ENCODE data around the gene FAM20B.
A peak's percentile ranks its signal among the peaks of the same experiment; 100 is the strongest.
"Not testable (repeated sequence)": the region's sequence is repeated elsewhere in the genome, so short reads cannot be mapped to it uniquely, and the experiment has no call there.

Gene FAM20B

GRCh38 chr1:179025975-179026812 is 500 bp downstream of the FAM20B start:
- DNase-seq = peak; percentile 76

GRCh38 chr1:179026813-179027669 is 1.3 kb downstream of the FAM20B start:
- no peak for DNase-seq

- no peak for DNase-seq
These were observed 3.6 kb downstream of the FAM20B start for GRCh38 chr1:179029321-179029759.

GRCh38 chr1:179030130-179030529 is 4.4 kb downstream of the FAM20B start:
- DNase-seq = no peak

- no peak for DNase-seq
These were observed 5.0 kb downstream of the FAM20B start for GRCh38 chr1:179030683-179031082.

- no peak for DNase-seq
These were observed 5.6 kb downstream of the FAM20B start for GRCh38 chr1:179031284-179031683.

- DNase-seq = no peak
These were observed 6.3 kb downstream of the FAM20B start for GRCh38 chr1:179031855-179032513.

GRCh38 chr1:179034720-179035119 is 9.0 kb downstream of the FAM20B start:
- no peak for DNase-seq

GRCh38 chr1:179036844-179037465 is 11.3 kb downstream of the FAM20B start:
- no peak for DNase-seq

- no peak for DNase-seq
These were observed 13.0 kb downstream of the FAM20B start for GRCh38 chr1:179038528-179039281.

GRCh38 chr1:179039502-179040174 is 13.9 kb downstream of the FAM20B start:
- not testable (repeated sequence) for DNase-seq

- not testable (repeated sequence) for DNase-seq
These were observed 14.5 kb downstream of the FAM20B start for GRCh38 chr1:179040175-179040551.

- no peak for DNase-seq
These were observed 16.4 kb downstream of the FAM20B start for GRCh38 chr1:179042087-179042486.

GRCh38 chr1:179042700-179043099 is 17.0 kb downstream of the FAM20B start:
- no peak for DNase-seq

- DNase-seq = no peak
These were observed 17.6 kb downstream of the FAM20B start for GRCh38 chr1:179043266-179043665.

- no peak for DNase-seq
These were observed 18.2 kb downstream of the FAM20B start for GRCh38 chr1:179043907-179044306.

GRCh38 chr1:179046808-179047635 is 21.3 kb downstream of the FAM20B start:
- DNase-seq = no peak

- DNase-seq = no peak
These were observed 21.9 kb downstream of the FAM20B start for GRCh38 chr1:179047636-179047997.

- no peak for DNase-seq
These were observed 22.8 kb downstream of the FAM20B start for GRCh38 chr1:179048339-179049124.

GRCh38 chr1:179052776-179053175 is 27.1 kb downstream of the FAM20B start:
- no peak for DNase-seq

All from stimulated activated CD8-positive, alpha-beta memory T cell treated with anti-CD3 and anti-CD28 coated beads, Interleukin-4, amount 100 ng/mL, for 48 hours (primary cell).